ENCODE data around the gene C1RL. TPM values are rescaled to one million over a fixed set of nuclear protein-coding genes. Genes with fewer than 3 reads are reported as not detected.
"Not testable (repeated sequence)": the region's sequence is repeated elsewhere in the genome, so short reads cannot be mapped to it uniquely, and the experiment has no call there.

The C1RL gene
- total RNA-seq, 1 donor from 2014 or later = 28.9 TPM

DNA sequence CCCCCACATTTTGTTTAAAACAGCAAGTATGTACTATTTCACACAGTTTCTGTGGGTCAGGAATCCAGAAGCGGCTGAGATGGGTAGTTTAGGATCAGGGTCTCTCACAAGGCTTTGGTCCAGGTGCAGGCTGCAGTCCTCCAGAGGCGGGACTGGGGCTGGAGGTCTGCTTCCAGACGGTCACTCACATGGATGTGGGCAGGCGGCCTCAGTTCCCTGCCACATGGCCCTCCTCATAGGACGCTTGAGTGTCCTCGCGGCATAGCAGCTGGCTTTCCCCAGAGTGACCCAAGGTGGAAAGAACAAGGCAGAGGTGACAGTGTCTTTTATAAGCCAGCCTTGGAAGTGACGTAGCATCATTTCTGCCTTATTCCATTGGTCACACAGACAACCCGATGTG is 7.9 kb upstream of the C1RL start:
- intact Hi-C loops (cut with micrococcal nuclease) = no loop called here

DNA sequence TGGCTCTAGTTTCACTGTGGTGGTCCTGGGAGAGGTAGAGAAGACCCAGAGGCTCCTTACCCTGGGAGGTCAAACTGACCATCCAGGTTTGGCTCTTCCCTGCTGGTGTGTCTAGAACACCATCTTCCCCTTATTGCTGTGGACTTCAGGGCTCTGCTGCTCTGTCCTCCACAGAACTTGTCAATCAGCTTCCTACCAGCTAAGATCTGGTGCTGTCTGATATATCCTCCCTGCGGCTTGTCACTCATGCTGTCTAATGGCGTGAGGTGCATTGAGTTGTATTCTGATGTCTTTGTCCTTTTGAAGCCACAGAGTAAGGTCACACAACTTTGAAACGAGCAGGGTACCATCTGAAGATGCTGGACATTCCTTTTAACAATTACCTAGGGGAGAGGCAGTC is 7.2 kb upstream of the C1RL start:
- intact Hi-C loops (cut with micrococcal nuclease) = no loop called here

DNA sequence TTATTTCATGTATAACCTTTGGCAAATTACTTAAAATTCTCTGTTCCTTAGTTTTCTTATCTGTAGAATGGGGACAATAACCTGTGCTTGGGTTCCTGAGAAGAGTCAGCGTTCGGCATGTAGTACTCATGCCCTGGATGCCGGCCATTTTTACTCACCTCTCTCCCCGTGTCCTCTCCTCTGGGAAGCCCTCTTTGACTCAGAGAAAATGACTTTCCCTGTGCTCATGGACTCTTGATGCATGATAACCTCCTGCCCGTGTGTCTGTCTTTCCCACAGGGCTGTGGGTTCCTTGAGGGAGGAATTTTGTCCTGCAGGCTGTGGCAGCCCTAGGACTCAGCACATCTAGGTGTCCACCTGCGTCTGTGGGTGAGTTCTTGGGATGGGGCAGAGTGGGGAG is 5.8 kb upstream of the C1RL start:
- intact Hi-C loops (cut with micrococcal nuclease) = no loop called here

DNA sequence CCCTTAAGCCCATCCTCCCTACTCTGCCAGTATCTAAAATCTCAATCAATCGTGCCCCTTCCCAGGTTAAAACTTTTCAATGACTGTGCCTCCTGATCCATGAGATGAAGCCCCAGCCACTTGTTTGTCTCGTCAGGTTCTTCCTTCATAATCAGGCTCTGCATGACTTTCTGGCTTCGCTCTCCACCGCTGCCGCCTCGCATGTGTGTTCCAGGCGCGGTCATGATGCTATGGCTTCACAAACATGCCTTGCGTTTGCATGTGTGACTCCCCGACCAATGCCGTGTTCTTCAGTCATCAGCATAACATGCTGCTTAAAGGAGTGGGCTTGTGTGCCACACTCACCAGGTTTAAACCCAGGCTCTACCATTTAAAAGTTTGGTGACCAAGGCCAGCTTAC is 5.0 kb upstream of the C1RL start:
- intact Hi-C loops (cut with micrococcal nuclease) = no loop called here

DNA sequence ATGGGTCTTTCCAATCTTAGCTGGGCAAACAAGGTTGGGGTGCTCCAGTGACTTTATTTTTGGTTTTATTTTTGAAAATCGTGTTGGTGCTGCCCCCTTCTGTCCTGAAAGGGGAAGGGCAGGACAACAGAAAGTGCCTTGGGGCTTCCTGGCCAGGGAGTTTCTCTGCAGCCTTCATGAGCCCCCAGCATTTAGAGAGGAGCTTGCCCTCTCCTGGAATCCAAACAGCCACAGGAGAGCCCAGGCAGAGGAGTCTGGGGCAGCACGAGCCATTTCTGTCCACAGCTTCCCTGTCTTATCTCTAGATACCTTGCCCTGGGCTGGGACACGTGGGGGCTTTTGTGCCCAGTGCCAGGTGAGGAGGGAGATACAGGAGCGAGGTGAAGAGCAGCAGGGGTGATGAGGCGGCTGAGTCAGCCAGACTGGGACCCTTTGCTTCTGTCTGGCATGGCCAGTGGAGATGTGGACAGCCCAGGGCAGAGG is 4.4 kb upstream of the C1RL start:
- intact Hi-C loops (cut with micrococcal nuclease) = loop anchor here (1.0 kb wide), 2 partner anchors 169 to 189 kb away; partner anchors contain the start of gene C12orf57

DNA sequence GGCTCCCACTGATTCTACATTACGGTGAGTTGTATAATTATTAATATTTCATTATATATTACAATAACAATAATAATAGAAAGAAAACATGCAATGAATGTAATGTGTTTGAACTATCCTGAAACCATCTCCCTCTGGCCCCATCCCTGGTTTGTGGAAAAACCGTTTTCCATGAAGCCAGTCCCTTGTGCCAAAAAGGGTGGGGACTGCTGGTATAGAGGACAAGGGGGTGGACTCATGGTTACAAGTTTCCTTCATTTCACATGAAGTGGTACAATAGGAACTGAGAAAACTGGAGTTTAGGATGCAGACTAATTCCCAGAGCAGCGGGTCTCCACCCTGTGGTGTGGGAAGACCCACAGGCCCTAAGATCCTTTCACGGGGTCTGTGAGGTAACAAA is 3.0 kb upstream of the C1RL start:
- intact Hi-C loops (cut with micrococcal nuclease) = no loop called here

DNA sequence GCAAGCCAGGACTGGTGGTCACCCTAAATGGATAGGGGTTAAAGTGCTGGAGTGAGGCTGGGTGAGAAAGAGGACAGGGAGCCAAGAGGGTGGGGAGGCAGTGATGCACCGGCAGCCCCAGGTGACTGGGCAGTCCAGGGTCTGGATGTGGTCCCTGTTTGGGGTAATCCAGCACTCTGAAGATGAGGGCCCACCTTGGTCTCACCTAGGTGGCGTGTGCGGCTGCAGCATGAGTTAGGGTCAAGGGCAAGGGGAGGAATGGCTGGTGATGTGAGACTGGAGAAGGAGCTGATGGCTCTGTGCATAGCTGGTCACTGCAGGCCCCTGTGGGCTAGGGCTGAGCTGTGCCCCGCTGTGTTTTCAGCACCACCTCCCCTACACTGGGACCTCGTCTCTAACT is 1.6 kb upstream of the C1RL start:
- intact Hi-C loops (cut with micrococcal nuclease) = no loop called here

DNA sequence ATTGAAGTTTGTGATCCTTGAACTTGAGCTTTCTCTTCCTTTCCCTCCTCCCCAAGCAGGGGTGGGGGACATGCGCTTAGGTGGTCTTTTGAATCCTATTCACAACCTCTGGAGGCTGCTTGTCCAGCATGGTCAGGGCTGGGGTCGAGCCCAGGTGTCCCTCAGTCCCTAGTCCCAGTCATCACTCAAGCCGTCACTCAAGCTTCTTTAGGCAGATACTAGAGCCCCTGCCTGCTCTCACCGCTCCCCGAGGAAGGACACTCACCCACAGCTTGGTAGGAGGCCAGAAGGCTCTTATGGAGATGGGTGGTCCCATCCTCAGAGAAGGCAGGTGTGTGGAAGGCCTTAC is 532 bp upstream of the C1RL start:
- intact Hi-C loops (cut with micrococcal nuclease) = loop anchor here (1.0 to 2.0 kb wide), 3 partner anchors 17 to 241 kb away; partner anchors contain the start of gene C1R

DNA sequence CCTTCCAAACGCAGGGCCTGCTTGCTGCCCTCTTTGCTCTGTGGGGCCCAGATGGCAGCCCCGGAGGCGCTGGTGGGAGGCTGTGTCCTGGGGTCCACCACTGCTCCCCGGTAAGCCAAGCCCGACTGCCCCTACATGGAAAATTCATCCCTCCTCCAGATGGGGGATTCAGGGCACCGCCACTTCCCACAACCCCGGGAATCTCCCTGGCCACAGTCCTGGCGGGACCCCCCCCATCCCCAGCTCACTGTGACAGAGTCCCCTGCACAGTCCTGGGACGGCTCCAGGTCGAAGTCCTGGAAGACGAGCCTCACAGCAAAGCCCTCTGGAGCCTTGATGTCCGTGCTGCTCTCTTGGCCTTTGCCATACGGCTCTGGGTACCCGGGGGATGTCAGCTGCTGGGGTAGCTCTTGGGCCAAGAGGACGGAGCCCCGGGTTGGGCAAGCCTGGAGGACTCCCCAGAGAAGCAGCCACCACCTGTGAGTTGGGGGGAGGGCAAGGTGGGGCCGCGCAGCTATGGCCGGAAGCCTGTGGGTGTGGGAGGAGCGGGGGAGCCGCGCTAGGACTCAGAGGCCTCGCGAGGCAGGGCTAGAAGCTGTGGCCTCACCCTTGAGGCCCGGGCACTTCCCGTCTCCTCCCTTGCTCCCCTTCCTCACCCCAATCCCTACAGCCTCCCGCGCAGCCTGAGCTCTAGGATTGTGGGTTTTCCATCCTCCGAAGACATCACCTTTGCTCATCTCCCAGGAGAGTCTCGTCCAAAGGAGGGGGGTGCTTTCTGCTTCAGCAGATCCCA is 815 bp downstream of the C1RL start:
- intact Hi-C loops (cut with micrococcal nuclease) = loop anchor here (1.0 to 2.0 kb wide), 6 partner anchors 15 to 239 kb away; partner anchors contain the start of genes C12orf57, C1R, CLSTN3 and EMG1

DNA sequence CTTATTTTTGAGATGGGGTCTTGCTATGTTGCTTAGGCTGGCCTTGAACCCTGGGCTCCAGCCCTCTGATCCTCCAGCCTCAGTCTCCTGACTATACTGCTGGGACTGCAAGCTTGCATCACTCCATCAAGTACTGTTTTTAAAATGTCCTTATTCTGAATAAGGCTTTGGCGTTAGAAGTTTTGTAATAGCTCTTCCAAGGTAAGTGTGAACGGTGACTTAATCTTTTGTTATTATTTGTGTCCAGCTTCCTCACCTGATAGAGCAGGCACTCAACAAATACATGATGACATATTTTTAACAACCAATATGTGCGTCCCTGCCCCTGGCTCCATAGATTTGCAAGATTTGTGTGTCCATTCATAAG is 1.4 kb downstream of the C1RL start:
- intact Hi-C loops (cut with micrococcal nuclease) = loop anchor here (1.0 to 2.0 kb wide), 6 partner anchors 15 to 239 kb away; partner anchors contain the start of genes C12orf57, C1R, CLSTN3 and EMG1

DNA sequence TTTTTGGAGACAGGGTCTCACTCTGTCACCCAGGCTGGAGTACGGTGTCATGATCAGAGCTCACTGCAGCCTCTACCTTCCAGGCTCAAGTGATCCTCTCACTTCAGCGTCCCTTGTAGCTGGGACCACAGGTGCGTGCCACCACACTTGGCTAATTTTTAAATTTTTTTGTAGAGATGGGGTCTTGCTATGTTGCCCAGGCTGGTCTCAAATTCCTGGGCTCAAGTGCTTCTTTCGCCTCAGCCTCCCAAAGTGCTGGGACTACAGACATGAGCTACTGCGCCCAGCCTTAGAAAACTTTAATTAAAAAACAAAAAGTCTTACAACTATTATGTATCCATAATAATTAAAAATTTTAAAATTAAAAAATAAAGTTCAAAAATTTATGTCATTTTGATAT is 1.8 kb downstream of the C1RL start:
- intact Hi-C loops (cut with micrococcal nuclease) = not testable (repeated sequence)

DNA sequence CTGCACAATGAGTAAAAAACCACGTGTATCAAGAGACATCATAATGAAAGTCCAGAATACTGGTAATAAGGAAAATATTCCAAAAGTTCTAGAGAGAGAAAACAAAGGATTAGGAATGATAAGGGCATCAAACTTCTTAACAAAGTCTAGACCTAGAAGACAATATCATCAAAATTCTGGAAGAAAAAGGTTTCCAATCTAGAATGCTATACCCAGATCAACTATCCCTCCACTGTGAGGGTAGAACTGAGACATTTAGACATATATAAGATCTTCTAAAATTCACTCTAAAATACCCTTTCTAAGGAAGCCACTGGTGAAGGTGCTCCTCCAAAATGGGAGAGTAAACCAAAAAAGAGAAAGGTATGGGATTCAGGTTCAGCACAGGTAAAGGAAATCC is 2.9 kb downstream of the C1RL start:
- intact Hi-C loops (cut with micrococcal nuclease) = no loop called here

DNA sequence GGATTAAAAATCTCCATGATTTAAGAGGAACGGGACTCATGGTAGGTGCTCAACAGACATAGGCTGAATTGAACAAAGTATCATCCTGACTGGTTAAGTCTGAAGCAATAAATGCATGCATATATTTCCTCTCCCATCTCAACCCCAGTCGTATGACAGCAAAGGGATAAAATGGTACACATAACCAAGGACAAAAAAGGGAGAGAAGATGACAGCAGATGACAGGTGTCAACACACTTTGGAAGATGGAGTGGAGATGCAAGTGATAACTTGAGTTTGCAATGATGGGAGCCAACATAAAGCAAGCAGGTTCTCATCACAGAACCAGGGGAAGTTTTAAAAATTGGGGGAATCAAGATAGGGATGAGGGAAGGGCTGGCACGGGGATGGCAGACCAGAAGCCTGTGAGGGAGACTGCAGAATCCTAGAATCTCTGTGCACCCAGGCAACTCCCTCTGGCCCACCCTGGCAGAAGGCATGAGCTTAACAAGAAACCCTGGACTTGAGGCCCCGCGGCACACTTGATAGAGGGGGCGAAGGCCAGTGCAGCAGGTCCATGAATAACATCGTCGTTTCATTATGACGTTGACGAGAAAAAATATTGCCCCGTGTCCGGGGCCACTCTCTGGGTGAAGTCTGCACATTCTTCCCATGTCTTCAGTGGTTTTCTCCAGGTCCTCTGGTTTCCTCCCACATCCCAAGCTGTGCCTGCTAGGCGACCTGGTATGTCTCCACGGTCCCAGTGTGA is 5.0 kb downstream of the C1RL start:
- intact Hi-C loops (cut with micrococcal nuclease) = no loop called here

DNA sequence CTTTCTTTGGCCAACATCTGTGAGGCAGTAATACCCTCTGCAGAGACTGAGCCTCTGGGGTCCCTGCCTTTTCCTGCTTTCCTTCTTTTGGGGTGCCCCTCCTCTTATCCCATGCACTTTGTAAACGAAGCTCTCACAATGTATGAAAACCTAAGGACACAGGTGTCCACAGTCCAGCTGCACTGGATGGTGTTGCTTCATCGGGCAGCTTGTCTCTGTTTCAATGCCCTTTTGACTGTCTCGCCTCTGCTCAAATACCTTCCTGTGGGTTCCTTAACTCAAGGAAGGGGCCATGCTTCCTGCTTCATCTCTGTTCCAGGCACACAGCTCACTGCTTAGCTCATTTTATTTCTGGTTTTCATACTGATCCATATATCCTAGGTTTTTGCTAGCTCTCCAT is 6.4 kb downstream of the C1RL start:
- intact Hi-C loops (cut with micrococcal nuclease) = no loop called here

DNA sequence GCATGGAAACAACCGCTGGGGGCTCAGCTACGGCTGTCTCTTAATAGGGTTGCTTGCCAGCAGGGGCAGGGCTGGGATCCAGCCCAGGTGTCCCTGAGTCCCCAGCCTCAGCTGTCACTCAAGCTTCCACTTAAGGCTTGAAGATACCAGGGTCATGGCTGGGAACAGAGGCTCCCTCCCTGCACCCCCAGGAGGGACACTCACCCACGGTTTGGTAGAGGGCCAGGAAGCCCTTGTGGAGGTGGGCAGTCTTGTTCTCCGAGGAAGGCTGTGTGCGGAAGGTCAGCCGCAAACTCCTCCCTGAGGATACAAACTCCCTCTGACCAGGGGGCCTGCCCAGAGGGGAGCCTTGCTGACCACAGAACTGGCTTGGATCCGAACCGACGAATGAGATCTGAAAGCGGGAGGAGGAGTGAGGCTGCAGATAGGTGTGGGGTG is 7.3 kb downstream of the C1RL start:
- intact Hi-C loops (cut with micrococcal nuclease) = no loop called here

DNA sequence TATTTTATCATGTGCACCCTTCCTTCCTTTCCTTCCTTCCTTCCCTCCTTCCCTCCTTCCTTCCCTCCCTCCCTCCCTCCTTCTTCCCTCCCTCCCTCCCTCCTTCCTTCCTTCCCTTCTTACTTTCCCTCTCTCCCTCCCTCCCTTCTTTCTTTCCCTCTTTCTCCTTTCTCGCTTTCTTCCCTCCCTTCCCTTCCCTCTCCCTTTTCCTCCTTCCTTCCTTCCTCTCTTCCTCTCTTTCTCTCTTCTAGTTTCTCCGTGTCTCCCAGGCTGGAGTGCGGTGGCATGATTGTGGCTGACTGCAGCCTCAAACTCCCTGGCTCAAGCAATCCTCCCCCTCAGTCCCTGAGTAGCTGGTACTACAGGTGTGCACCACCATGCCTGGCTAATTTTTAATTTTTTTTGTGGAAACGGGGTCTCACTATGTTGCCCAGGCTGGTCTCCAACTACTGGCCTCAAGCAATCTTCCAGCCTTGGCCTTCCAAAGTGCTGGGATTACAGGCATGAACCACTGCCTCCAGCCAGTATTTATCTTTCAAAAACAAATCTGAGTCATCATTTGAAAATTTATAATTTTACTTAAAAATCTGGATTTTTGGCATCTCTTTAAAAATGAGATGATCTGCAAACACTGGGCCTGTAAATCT is 7.8 kb downstream of the C1RL start:
- intact Hi-C loops (cut with micrococcal nuclease) = no loop called here

DNA sequence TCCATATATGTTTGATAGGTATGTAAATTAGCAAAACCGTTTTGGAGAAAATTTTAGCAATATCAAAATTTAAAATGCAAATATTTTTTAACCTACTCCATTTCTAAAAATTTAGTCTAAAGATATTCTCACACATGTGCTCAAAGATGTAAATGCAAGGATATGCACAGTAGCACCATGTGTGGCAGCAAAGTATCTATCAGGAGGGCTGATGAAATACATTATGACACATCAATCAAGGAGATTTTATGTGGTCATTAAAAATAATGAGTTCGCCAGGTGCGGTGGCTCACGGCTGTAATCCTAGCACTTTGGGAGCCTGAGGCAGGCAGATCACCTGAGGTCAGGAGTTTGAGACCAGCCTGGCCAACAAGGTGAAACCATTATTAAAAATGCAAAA is 8.8 kb downstream of the C1RL start:
- intact Hi-C loops (cut with micrococcal nuclease) = no loop called here

DNA sequence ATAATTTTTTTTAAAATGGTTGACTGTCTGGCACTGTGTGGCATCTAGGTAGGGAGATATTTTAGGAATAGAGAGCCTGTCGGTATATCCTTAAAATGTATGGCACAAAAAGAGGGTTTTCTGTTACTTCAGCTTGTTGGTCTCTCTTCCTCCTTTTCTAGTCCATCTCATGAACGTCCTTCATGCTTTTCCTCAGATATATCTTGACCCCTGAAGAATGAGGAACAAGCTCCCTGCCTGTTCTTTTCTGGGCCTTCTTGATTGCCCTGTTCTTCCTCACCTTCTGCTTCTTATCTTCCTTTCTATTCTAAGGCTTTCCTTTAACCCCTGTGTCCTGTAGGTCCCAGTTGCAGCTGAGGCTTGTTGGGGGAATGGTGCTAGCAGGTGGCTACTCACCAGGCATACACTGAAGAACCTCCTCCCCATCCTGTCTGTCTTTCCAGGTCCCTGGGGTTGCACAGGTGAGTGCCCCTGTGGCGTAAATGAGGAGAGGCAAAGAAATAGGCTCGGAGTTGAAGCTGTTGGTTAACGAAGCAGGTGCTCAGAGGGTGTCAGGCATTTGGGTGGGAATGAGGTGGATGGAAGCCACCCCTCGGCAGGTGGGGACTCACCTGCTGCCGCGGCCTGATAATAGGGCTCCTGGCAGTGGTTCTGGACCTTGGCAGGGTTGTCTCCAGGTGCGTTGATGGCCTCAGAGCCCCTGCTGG is 9.6 kb downstream of the C1RL start:
- intact Hi-C loops (cut with micrococcal nuclease) = no loop called here

DNA sequence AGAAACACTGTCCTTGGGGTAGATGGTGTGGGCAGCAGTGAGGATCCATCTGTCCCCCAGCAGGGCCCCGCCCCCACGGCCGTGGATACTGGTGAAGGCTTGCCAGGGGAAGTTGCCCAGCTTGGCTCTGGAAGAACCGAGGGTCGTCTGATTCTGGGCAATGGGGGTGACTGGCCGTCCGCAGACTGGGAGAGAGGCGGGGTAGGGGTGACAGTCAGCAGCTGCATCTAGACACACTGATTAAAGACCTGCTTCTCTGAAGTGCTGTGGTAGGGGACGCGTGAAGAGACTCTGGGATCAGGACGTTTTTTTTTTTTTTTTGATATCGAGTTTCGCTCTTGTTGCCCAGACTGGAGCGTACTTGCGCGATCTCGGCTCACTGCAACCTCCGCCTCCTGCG is 12.0 kb downstream of the C1RL start:
- intact Hi-C loops (cut with micrococcal nuclease) = no loop called here

DNA sequence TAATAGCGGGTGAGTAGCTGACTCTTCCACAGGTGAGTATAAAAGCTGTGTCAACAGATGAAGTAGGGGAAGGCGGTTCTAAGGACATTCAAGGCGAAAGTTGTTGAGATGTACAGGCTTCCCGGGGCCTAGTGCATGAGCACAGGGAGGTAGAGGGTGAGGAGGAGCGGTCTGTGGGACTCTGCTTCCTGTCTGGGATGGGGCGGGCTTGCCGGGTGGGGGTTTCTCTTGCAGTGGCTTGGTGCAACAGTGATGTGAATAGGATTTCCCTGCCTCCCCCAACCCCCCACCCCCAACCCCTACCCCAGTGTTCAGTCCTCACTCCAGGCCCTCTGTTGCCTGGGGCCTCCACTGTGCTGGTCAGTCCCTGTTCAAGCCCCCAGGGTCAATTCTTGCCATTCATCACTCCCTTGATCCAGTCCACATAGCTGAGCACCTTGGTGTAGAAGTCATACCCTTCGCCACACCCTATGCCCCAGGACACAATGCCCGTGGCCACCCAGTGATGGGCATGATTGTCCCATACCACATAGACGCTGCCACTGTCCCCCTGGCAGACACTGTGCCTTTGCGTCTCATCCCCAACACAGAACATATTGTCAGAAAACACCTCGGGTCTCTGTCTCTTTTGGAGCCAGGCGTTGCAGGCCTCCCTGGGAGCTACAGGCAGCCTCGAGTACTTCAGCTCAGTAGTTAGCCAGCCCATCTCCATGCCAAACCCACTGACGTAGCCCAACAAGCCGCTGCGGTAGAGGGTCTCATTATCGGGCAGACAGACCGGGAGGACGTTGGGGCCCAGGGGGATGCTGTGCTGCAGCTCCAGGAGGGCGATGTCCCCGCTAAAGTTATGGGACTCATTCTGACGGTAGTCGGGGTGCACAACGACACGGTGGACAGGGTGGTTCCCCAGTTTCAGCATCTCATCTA is 12.7 kb downstream of the C1RL start:
- intact Hi-C loops (cut with micrococcal nuclease) = no loop called here
